IMR-90 (cell line): ENCODE data around the gene SLC7A7. TPM values are rescaled to one million over a fixed set of nuclear protein-coding genes. Genes with fewer than 3 reads are reported as not detected.
A peak's percentile ranks its signal among the peaks of the same experiment; 100 is the strongest.

ENCODE experiments used
- ATAC-seq: fragments of 200-7000 bp; cut with Tn5 transposase; 2 replicates; pipeline ENCODE4 v1.9.1; 2020; ENCODE audit warnings: low read depth, mild to moderate bottlenecking, moderate library complexity
- BruUV-seq: library from RNA; stranded (reverse); fragments of 400-500 nt; replicated peaks from 2 replicates; lab custom pipeline; 2021; lab: Mats Ljungman, UMichigan
- CTCF ChIA-PET: fragments of 300-600 bp; formaldehyde crosslinking; extraction: SDS; loops from one replicate; lab custom pipeline; 2021; ENCODE audit warnings: antibody characterized with exemption; lab: Yijun Ruan, JAX
- POLR2A ChIA-PET: fragments of 300-600 bp; sonication (Branson Sonifier 250); formaldehyde crosslinking; loops from one replicate; lab custom pipeline; 2022; ENCODE audit warnings: antibody characterized with exemption; ENCODE audit not compliant: unreplicated experiment; lab: Charles Lee
- DNase-seq: peaks from one replicate; pipeline ENCODE4 v3.0.0; 2013
- H2AFZ ChIP-seq: replicated peaks from 2 replicates; pipeline ENCODE3; 2013; ENCODE audit warnings: low read length, mild to moderate bottlenecking; ENCODE audit not compliant: poor library complexity
- H2AK5ac ChIP-seq: 2 replicates; pipeline ENCODE4 v1.6.1; 2013; ENCODE audit warnings: low read depth, low read length, inconsistent platforms
- H2AK9ac ChIP-seq: replicated peaks from 2 replicates; pipeline ENCODE3; 2013; ENCODE audit warnings: mild to moderate bottlenecking, low read depth, low read length, moderate library complexity; ENCODE audit not compliant: poor library complexity
- H2BK120ac ChIP-seq: 2 replicates; pipeline ENCODE4 v1.6.1; 2013; ENCODE audit warnings: low read depth, low read length, inconsistent platforms
- H2BK15ac ChIP-seq: 3 replicates; pipeline ENCODE4 v1.6.1; 2013; ENCODE audit warnings: low read depth, low read length, inconsistent platforms
- H2BK20ac ChIP-seq: 2 replicates; pipeline ENCODE4 v1.6.1; 2013; ENCODE audit warnings: low read depth, mild to moderate bottlenecking, inconsistent platforms, low read length, moderate library complexity
- H2BK5ac ChIP-seq: 2 replicates; pipeline ENCODE4 v1.6.1; 2013; ENCODE audit warnings: mild to moderate bottlenecking, low read depth, low read length, inconsistent platforms; ENCODE audit not compliant: poor library complexity, severe bottlenecking
- H3K14ac ChIP-seq: replicated peaks from 2 replicates; pipeline ENCODE4 v1.6.1; 2013; ENCODE audit warnings: low read depth, low read length, inconsistent platforms
- H3K18ac ChIP-seq: 2 replicates; pipeline ENCODE4 v1.6.1; 2013; ENCODE audit warnings: low read depth, low read length, control low read depth
- H3K23ac ChIP-seq: 2 replicates; pipeline ENCODE4 v1.6.1; 2013; ENCODE audit warnings: low read depth, low read length, inconsistent platforms
- H3K27ac ChIP-seq: 2 replicates; pipeline ENCODE4 v1.5.1; 2013; ENCODE audit warnings: mild to moderate bottlenecking, control low read depth, low read length; ENCODE audit not compliant: insufficient read depth
- H3K27me3 ChIP-seq: 2 replicates; pipeline ENCODE4 v1.6.1; 2013; ENCODE audit warnings: low read length; ENCODE audit not compliant: control insufficient read depth, insufficient read depth
- H3K36me3 ChIP-seq: 2 replicates; pipeline ENCODE4 v1.6.1; 2013; ENCODE audit warnings: low read length, mixed read lengths; ENCODE audit not compliant: control insufficient read depth, insufficient read depth
- H3K4ac ChIP-seq: 2 replicates; pipeline ENCODE4 v1.6.1; 2013; ENCODE audit warnings: low read depth, low read length, inconsistent platforms
- H3K4me1 ChIP-seq: 2 replicates; pipeline ENCODE4 v1.6.1; 2013; ENCODE audit warnings: low read length, mixed read lengths; ENCODE audit not compliant: control insufficient read depth, insufficient read depth
- H3K4me2 ChIP-seq: 2 replicates; pipeline ENCODE4 v1.6.1; 2013; ENCODE audit warnings: low read depth, mild to moderate bottlenecking, control low read depth, low read length, moderate library complexity
- H3K4me3 ChIP-seq: 2 replicates; pipeline ENCODE4 v1.5.1; 2013; ENCODE audit warnings: low read depth, mild to moderate bottlenecking, control low read depth, low read length, moderate library complexity; ENCODE audit not compliant: insufficient read depth
- H3K56ac ChIP-seq: 2 replicates; pipeline ENCODE4 v1.6.1; 2013; ENCODE audit warnings: low read length, inconsistent platforms; ENCODE audit not compliant: insufficient read depth; ENCODE audit errors: extremely low read depth
- H3K79me1 ChIP-seq, 2 experiments: 2 replicates each; pipeline ENCODE4 v1.6.1; 2013; ENCODE audit warnings: low read length in 2 of 2, inconsistent platforms in 1 of 2, low read depth in 1 of 2
- H3K9ac ChIP-seq: 2 replicates; pipeline ENCODE4 v1.6.1; 2013; ENCODE audit warnings: low read depth, low read length, control low read depth
- H3K9me1 ChIP-seq: 2 replicates; pipeline ENCODE4 v1.6.1; 2013; ENCODE audit warnings: low read length, inconsistent platforms; ENCODE audit not compliant: insufficient read depth
- H3K9me3 ChIP-seq: 2 replicates; pipeline ENCODE4 v1.6.1; 2013; ENCODE audit warnings: low read length; ENCODE audit not compliant: control insufficient read depth, insufficient read depth
- H4K20me1 ChIP-seq: 2 replicates; pipeline ENCODE4 v1.6.1; 2013; ENCODE audit warnings: low read length, inconsistent platforms; ENCODE audit not compliant: insufficient read depth
- H4K5ac ChIP-seq: 2 replicates; pipeline ENCODE4 v1.6.1; 2013; ENCODE audit warnings: mild to moderate bottlenecking, low read depth, low read length, control low read depth
- H4K8ac ChIP-seq, 2 experiments: 2 replicates each; pipeline ENCODE4 v1.6.1; 2013; ENCODE audit warnings: low read depth in 2 of 2, low read length in 2 of 2, control low read depth in 1 of 2, inconsistent platforms in 1 of 2
- H4K91ac ChIP-seq: 2 replicates; pipeline ENCODE4 v1.6.1; 2013; ENCODE audit warnings: low read depth, low read length, inconsistent platforms; ENCODE audit not compliant: insufficient read depth
- BHLHE40 ChIP-seq: fragments of 150-350 bp; IDR thresholded peaks from 2 replicates; pipeline ENCODE4 v1.6.1; 2016; ENCODE audit warnings: mild to moderate bottlenecking, low read depth, low read length
- CEBPB ChIP-seq: IDR thresholded peaks from 2 replicates; pipeline ENCODE4 v1.6.1; 2012; ENCODE audit warnings: low read depth, low read length, improper control_type of control experiment
- FOS ChIP-seq: fragments of 150-350 bp; IDR thresholded peaks from 2 replicates; pipeline ENCODE4 v1.6.1; 2016; ENCODE audit warnings: low read depth, low read length
- MAFK ChIP-seq: IDR thresholded peaks from 2 replicates; pipeline ENCODE4 v1.6.1; 2012; ENCODE audit warnings: low read depth, low read length, improper control_type of control experiment
- MXI1 ChIP-seq: IDR thresholded peaks from 2 replicates; pipeline ENCODE4 v1.6.1; 2012; ENCODE audit warnings: low read depth, mild to moderate bottlenecking, low read length, moderate library complexity, borderline replicate concordance
- RFX5 ChIP-seq: IDR thresholded peaks from 2 replicates; pipeline ENCODE4 v1.8.0; 2012; ENCODE audit warnings: low read depth, mild to moderate bottlenecking, low read length, moderate library complexity
- SMC3 ChIP-seq: fragments of 150-350 bp; IDR thresholded peaks from 2 replicates; pipeline ENCODE4 v1.6.1; 2016; ENCODE audit warnings: low read depth, mild to moderate bottlenecking, antibody characterized with exemption, low read length, moderate library complexity
- USF2 ChIP-seq: fragments of 150-350 bp; IDR thresholded peaks from 2 replicates; pipeline ENCODE4 v1.6.1; 2017; ENCODE audit warnings: mild to moderate bottlenecking, antibody characterized with exemption, low read length, low read depth
- WGBS, 2 experiments: methylation state at CpG; one replicate each; pipeline versions ENCODE4 v1.1.5 to v1.1.7; 2013; ENCODE audit warnings: missing lambda C conversion rate in 2 of 2; ENCODE audit not compliant: insufficient read length in 1 of 2; ENCODE audit errors: extremely low coverage in 2 of 2; 5-methylcytosine and 5-hydroxymethylcytosine counted together
- dilution Hi-C: fragments of 300-500 bp; cut with HindIII; formaldehyde crosslinking; loops from one replicate; pipeline ENCODE4 v1.14.3; 2018; ENCODE audit warnings: low sequenced_read_pairs; ENCODE audit not compliant: unreplicated experiment
- in situ Hi-C: fragments of 300-500 bp; cut with MboI; formaldehyde crosslinking; loops from 3 replicates; pipeline ENCODE4 v1.14.3; 2019; ENCODE audit warnings: low sequenced_read_pairs, inconsistent platforms, mixed read lengths
- intact Hi-C: fragments of 100-400 bp; cut with micrococcal nuclease; formaldehyde crosslinking; loops from 2 replicates; pipeline ENCODE4 v1.10.0; 2022
- polyA plus RNA-seq, 3 experiments: library from polyadenylated mRNA; depleted of rRNA; stranded (reverse); fragments of >200 nt; gene quantifications; 2 replicates each; pipeline ENCODE4 v1.2.3, GENCODE V29; 2012; ENCODE audit warnings: low replicate concordance in 1 of 3
- total RNA-seq: library from RNA; depleted of rRNA; stranded (reverse); fragments of >200 nt; gene quantifications from 2 replicates; pipeline ENCODE4 v1.2.3, GENCODE V29; 2012

The SLC7A7 gene
- total and polyA plus RNA-seq, 2 of the 4 experiments (the other 2 are of a cell fraction), result 1.8 to 2.0 TPM

GRCh38 chr14:22781301-22781991 is 33.8 kb downstream of the SLC7A7 start:
- H3K27me3 ChIP-seq, result no peaks in the 10 kb centered on the region
- H3K36me3 ChIP-seq, result no peaks in the 10 kb centered on the region
- H3K4me3 ChIP-seq, result no peak overlapping the region
- H2AFZ ChIP-seq, result peak overlapping the region; percentile 6
- no peak overlapping the region for H2BK20ac ChIP-seq
- H3K4me1 ChIP-seq, result peaks cover 12% of the 10 kb centered on the region
- no peak overlapping the region for H2BK120ac ChIP-seq
- intact Hi-C loops (loop anchor here (5.0 kb wide), 1 partner anchor 36 kb away; the partner anchor contains the start of gene SLC7A7), dilution Hi-C loops (no loop called here), in situ Hi-C loops (no loop called here)
- no peak overlapping the region for H3K9ac ChIP-seq
- no TSS peak for BruUV-seq
- peak overlapping the region; percentile 38 for H3K18ac ChIP-seq
- peak overlapping the region; percentile 6 for H2AK9ac ChIP-seq
- H3K4ac ChIP-seq, result no peak overlapping the region
- 0 out of 2 replicates have a peak overlapping the region, but pooled peaks have one; percentile 7 for H2AK5ac ChIP-seq
- H3K14ac ChIP-seq, result peak overlapping the region; percentile 9; the same call in 1 of the 2 replicates
- no peak overlapping the region for H2BK5ac ChIP-seq
- 13% methylated on average over 1 of the region's 1 CpG; no CpG with 5 or more reads in 1 of the 2 experiments for WGBS, 2 experiments
- H3K9me3 ChIP-seq, result no peaks in the 10 kb centered on the region
- CTCF ChIA-PET, result interaction anchor here (1.3 kb wide), 1 partner anchor 211 kb away, joined by 3 read pairs; no protein-coding TSS in a partner anchor
- ATAC-seq (peak; percentile 70), DNase-seq (peak; percentile 43)
- H3K79me1 ChIP-seq, result no peaks in the 10 kb centered on the region
- H3K27ac ChIP-seq, result no peak overlapping the region
- H4K20me1 ChIP-seq, result no peaks in the 10 kb centered on the region
- peak overlapping the region in 1 of 2 experiments; percentile 41; a peak in 1 of 4 replicates for H4K8ac ChIP-seq
- H3K23ac ChIP-seq, result no peak overlapping the region; the same call in 1 of the 2 replicates
- TF ChIP-seq MXI1 (no peak), CEBPB (no peak), RFX5 (no peak), USF2 (no peak), MAFK (no peak), BHLHE40 (no peak), FOS (no peak), SMC3 (no peak)
- no peak overlapping the region for H3K56ac ChIP-seq
- POLR2A ChIA-PET, result interaction anchor here (0.5 kb wide), 1 partner anchor 73 kb away, joined by 4 read pairs; no protein-coding TSS in a partner anchor
- H4K91ac ChIP-seq, result peak overlapping the region; percentile 10; the same call in 1 of the 2 replicates
- peak overlapping the region; percentile 43 for H4K5ac ChIP-seq
- no peak overlapping the region for H3K4me2 ChIP-seq
- H3K9me1 ChIP-seq, result no peaks in the 10 kb centered on the region
- H2BK15ac ChIP-seq, result no peak overlapping the region
